IPS-18c (cell line): Measurements from ENCODE around the gene ALDH5A1.
"Not testable (repeated sequence)": the region's sequence is repeated elsewhere in the genome, so short reads cannot be mapped to it uniquely, and the experiment has no call there.

ENCODE experiments used
- H3K4me3 ChIP-seq: 2 replicates; pipeline ENCODE4 v1.7.0; 2013; ENCODE audit warnings: low read depth, mild to moderate bottlenecking, low read length, moderate library complexity; ENCODE audit not compliant: insufficient read depth
- H3K9me3 ChIP-seq: one replicate; pipeline ENCODE4 v1.6.1; 2013; ENCODE audit warnings: mild to moderate bottlenecking, low read length, moderate library complexity; ENCODE audit not compliant: control insufficient read depth, insufficient read depth

Gene ALDH5A1

GRCh38 chr6:24506814-24507520 is 12.2 kb downstream of the ALDH5A1 start:
- no peaks in the 10 kb centered on the region for H3K9me3 ChIP-seq
- H3K4me3 ChIP-seq = no peak overlapping the region

GRCh38 chr6:24511976-24512375 is 17.2 kb downstream of the ALDH5A1 start:
- not testable (repeated sequence) for H3K9me3 ChIP-seq

GRCh38 chr6:24513602-24514001 is 18.8 kb downstream of the ALDH5A1 start:
- no peak overlapping the region for H3K4me3 ChIP-seq

More at GRCh38 chr6:24511976-24512375, 17.2 kb downstream of the ALDH5A1 start:
- not testable (repeated sequence) for H3K4me3 ChIP-seq

GRCh38 chr6:24517659-24518543 is 23.1 kb downstream of the ALDH5A1 start:
- Histone ChIP-seq H3K4me3 (no peak overlapping the region), H3K9me3 (no peaks in the 10 kb centered on the region)

More at GRCh38 chr6:24513602-24514001, 18.8 kb downstream of the ALDH5A1 start:
- no peaks in the 10 kb centered on the region for H3K9me3 ChIP-seq

GRCh38 chr6:24520929-24521546 is 26.3 kb downstream of the ALDH5A1 start:
- no peak overlapping the region for H3K4me3 ChIP-seq
- no peaks in the 10 kb centered on the region for H3K9me3 ChIP-seq

- Histone ChIP-seq H3K9me3 (no peaks in the 10 kb centered on the region), H3K4me3 (no peak overlapping the region)
Measured at GRCh38 chr6:24522228-24523176, 27.7 kb downstream of the ALDH5A1 start.

GRCh38 chr6:24524329-24524728 is 29.6 kb downstream of the ALDH5A1 start:
- no peak overlapping the region for H3K4me3 ChIP-seq
- H3K9me3 ChIP-seq = no peaks in the 10 kb centered on the region

- Histone ChIP-seq H3K9me3 (no peaks in the 10 kb centered on the region), H3K4me3 (no peak overlapping the region)
Measured at GRCh38 chr6:24524805-24525204, 30.0 kb downstream of the ALDH5A1 start.

GRCh38 chr6:24529985-24530384 is 35.2 kb downstream of the ALDH5A1 start:
- Histone ChIP-seq H3K9me3 (no peaks in the 10 kb centered on the region), H3K4me3 (no peak overlapping the region)

- H3K9me3 ChIP-seq = no peaks in the 10 kb centered on the region
- no peak overlapping the region for H3K4me3 ChIP-seq
Measured at GRCh38 chr6:24534329-24534728, 39.6 kb downstream of the ALDH5A1 start.

- H3K4me3 ChIP-seq = no peak overlapping the region
- H3K9me3 ChIP-seq = no peaks in the 10 kb centered on the region
Measured at GRCh38 chr6:24535210-24535609, 40.4 kb downstream of the ALDH5A1 start.

- Histone ChIP-seq H3K4me3 (no peak overlapping the region), H3K9me3 (no peaks in the 10 kb centered on the region)
Measured at GRCh38 chr6:24536466-24536865, 41.7 kb downstream of the ALDH5A1 start.

GRCh38 chr6:24537082-24537699 is 42.4 kb downstream of the ALDH5A1 start:
- Histone ChIP-seq H3K9me3 (no peaks in the 10 kb centered on the region), H3K4me3 (no peak overlapping the region)

- H3K9me3 ChIP-seq = no peaks in the 10 kb centered on the region
Measured at GRCh38 chr6:24537771-24538385, 43.1 kb downstream of the ALDH5A1 start.

GRCh38 chr6:24539416-24539815 is 44.6 kb downstream of the ALDH5A1 start:
- H3K9me3 ChIP-seq = no peaks in the 10 kb centered on the region
- no peak overlapping the region for H3K4me3 ChIP-seq

More at GRCh38 chr6:24537771-24538385, 43.1 kb downstream of the ALDH5A1 start:
- no peak overlapping the region for H3K4me3 ChIP-seq

GRCh38 chr6:24540197-24540596 is 45.4 kb downstream of the ALDH5A1 start:
- H3K9me3 ChIP-seq = no peaks in the 10 kb centered on the region

More at GRCh38 chr6:24540197-24540596, 45.4 kb downstream of the ALDH5A1 start:
- H3K4me3 ChIP-seq = no peak overlapping the region
